Stimulated activated CD8-positive, alpha-beta memory T cell treated with anti-CD3 and anti-CD28 coated beads, Interleukin-12 subunit alpha, Interleukin-12 subunit beta, amount 100 ng/mL, for 24 hours (primary cell): ENCODE results near the gene EGFLAM.

Experiments
- DNase-seq: peaks from one replicate; pipeline ENCODE4 v3.0.0-alpha.2; 2020; ENCODE audit errors: extremely low read depth

Gene EGFLAM

DNA sequence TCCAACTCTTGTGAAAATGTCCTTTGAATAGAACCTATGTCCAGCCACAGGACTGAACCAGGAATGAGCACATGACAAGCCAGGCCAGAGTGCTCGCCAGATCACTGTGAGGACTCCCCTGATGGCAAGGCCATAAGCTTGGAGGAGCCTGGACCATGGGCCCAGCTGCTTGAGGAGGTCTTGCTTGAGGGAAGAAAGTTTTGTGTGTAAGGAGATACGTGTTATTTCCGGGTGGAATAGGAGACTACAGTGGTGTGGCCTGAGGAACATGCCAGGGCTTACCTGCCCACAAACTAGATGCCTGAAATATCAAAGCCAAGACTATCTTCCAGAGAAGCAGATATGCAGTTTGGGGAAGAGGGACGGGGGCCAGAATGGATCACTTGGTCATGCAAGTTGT is 213.3 kb downstream of the EGFLAM start:
- no peak for DNase-seq

DNA sequence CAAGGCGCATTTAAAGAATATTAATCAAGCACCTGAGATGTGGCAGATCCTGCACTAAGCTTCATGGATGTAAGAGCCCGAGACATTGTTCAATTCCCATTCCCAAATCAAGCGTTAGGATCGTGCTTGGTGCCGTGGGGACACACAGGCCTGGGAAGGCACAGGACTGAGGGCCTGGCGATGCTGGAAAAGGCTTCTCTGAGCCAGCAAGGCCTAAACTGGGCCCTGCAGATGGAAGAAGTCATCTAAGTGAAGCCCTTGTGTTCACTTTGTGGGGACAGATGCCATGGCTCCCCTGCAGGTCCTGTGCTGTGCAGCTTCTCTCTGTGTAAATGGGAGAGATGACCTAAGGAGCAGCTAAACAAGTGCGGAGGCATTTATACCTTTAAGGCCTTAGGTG is 214.2 kb downstream of the EGFLAM start:
- no peak for DNase-seq

DNA sequence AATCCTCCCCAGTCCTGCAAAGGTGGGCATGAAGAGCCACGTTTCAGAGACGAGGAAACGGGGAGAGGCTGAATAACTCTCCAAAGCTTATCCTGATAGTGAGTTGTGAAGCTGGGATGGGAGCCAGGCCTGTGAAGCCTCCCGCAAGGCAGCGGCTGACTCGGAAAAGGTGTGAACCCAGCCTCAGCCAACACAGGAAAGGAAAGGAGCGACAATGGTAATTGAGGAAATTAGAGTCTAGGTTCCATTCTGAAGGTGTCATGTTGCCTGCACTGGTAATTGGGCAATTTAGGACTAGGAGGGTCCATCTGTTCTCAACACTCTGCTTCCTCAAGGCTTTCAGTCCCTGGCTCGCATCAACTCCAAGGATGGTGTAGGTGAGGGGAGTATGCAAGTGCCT is 214.6 kb downstream of the EGFLAM start:
- no peak for DNase-seq

DNA sequence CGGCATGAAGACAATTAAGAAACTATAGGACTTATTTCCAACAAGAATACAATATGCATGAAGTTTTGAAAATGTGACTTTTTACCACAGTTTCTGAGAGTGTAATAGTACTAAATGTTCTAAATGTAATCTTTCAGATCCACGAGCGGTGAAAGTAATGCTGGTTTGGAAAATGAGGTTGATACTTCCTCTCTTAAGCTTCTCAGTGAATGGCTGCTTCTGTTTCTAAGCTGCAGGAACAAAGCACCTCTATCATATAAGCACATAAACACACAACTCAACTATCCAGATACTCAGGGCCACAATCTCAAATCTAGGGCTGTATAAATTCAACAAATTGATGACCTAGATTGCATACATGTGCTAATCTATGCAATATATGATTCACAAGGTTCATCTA is 219.8 kb downstream of the EGFLAM start:
- no peak for DNase-seq

DNA sequence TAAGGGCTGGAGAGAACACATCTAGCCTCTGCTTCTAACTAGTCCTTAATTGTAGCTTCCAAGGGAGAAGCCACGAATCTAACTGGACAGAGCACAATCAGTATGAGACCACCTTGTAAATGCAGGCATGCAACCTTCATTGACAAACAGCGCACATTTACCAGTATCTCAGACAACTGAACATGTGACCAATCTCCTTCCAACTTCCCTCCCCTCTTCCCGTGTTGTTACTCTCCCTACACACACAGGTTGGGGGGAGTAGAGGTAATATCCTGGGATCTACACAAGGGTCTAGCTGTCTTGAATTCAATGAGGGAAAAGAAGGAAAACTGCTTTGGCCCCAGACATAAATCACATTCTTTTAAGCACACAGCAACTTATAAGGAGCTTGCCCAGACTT is 220.5 kb downstream of the EGFLAM start:
- no peak for DNase-seq

DNA sequence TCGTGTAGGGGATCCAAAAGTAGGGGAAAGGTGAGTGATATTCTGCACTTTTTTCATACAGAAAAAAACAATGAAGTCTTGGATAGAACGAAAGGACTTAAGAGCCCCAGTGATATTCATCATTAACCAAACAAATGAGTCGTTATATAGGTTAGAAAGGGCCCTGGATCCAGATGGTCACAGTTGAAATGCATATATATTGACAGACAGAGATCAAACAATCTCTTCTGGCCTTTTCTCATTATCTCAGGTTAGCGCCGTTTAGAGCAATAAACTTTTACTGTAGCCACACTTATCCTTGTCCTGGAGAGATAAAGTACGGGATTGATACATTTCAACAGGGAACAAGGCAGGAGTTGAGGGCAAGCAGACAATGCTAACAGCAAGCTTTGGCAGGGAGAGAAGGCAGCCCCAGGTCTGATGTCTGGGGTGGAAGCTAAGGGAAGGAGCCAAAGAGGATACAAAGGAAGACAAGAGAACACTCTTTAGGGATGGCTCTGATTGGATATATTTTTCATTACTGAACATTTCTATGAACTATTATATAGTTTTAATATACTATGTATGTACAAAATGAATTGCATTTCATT is 221.1 kb downstream of the EGFLAM start:
- no peak for DNase-seq

DNA sequence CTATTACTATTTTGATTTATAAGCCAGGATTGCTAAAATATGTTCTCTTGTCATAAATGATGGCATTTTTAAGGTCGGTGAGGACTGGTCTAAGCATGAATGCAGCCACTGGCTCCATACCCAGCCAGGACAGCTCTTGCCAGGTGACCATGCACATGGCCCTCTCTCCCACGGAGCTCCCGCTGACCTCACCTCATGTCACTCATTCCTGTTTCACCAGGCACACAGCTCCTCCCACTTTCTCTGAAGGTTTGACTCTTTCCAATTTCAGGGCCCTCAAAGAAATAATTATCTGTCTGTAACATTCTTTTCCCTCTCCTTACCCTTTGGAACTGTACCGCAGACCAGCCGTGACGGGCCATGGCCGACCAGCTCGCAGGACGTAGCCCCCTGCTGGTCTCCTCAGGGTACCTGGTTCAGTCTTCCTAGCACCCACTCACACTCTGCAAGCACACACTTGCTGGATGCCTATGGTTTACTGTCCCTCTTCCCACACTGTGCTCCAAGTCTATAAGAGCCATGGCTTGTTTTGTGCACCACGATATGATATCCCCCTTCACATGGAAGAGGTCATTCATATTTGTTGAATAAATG is 225.5 kb downstream of the EGFLAM start:
- DNase-seq: no peak

DNA sequence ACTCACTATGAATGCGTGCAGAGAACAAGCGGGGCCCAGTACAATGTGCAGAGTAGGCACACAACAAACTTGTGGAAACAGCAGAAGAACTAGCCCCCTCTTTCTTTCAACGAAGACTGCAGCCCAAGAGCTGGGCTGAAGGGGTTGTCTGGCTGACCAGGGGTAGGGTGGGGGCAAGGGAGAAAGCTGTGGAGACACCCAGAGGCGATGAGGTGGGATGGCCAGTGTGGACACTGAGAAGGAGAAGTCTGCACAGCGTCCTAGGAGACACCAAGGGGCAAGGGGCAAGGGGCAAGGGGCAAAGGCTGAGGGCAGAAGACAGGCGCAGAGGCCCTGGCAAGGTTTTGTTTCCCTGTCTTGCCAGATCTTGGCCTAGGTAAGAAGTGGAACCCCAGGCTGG is 235.8 kb downstream of the EGFLAM start:
- DNase-seq: no peak

DNA sequence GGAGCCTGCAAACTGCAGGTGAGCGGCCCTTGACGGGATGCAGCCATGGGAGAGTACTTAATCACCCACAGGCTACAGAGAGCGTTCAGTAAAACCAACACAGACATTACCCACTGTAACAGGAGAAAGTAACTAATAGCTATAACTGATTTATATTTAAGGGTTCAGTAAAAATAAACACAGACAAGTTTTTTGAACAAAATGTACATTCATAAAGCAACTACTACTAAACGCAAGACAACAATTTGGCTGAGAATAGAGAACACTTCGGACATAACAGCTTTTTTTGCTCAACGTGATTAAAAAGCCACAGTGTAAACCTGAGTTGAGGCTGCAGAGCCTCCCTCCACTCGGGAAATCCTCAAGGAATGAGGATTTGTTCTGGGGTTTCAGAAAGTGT is 236.4 kb downstream of the EGFLAM start:
- DNase-seq: no peak

DNA sequence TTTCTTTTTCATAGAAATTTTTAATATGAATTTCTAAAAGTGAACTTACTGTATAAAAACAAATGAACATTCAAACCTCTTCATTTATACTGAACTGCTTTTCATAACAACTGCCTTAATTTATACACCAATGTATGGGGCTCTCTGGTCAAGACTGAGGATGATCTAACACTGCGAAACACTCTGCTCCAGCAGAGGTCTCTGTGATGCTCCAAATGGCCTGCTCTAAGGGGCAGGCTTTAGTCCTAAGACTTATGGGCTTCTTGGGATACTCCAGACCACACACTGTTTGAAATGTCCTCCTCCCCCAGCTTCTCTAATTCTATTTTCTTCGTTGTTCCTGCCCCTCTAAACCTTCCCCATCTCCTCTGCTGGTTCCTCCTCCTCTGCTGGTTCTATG is 239.6 kb downstream of the EGFLAM start:
- no peak for DNase-seq

DNA sequence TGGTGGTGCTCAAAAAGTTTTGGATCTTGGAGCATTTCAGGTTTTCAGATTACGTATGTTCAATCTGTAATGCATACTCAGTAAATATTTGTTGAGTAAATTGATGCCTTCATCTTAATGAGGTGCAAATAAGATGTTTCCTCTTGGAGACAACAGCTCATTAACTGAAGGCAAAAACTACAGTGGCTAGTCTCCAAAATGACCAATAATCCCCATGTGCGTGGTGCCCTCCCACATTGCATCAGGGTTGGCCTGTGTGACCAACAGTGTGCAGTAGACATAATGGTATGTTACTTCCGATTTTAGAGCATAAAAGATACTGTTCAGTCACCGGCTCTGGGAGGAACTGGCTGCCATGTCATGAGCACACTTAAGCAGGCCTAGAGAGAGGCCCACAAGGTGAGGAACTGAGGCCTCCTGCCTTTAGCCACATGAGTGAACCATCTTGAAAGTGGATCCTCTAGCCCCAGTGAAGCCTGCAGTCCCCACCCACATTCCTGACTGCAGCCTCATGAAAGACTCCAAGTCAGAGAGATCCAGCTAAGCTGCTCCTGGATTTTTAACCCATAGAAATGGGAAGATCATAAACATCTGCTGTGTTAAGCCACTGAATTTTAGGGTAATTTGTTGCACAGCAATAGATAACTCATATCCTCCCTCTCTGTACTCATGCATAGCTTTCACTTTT is 242.4 kb downstream of the EGFLAM start:
- no peak for DNase-seq

DNA sequence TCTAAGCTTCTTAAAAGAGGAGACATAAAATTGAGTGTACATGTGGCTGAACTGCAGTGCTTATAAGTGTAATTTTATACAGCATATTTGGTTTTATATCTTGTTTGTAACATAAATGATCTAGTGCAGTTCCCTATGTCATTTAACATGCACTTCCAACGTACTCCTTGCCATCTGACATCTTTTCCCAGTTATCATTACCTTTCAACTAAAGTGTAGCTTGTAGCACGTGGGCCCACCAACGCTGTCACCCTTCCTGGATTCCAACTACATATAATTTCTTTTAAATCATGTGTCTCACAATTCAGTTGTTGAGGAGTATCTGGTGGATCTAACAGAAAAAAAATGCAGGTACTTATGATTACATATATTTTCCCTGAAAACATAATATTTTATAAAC is 247.9 kb downstream of the EGFLAM start:
- DNase-seq: no peak

DNA sequence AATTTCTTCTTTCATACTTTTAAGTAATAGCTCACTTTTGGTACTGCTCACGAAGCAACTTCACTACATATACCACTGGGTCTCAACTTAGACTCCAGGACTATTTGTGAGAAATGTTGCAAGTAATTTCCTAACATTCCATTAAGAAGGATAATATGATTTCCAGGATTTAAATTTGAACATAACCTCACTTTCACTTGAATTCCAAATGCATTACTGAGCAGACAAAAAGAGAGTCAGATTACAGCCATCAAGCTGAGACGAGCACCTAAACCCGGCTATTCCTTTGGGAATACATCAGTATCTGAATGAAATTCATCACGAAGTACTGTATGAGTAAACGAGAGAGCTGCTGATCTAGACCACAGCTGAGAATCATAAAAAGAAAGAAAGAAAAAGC is 250.8 kb downstream of the EGFLAM start:
- no peak for DNase-seq
